Trophoblast cell (in vitro differentiated cells and primary cell): ENCODE measurements around the gene SMIM22.
"Not testable (repeated sequence)": the region's sequence is repeated elsewhere in the genome, so short reads cannot be mapped to it uniquely, and the experiment has no call there.

Source experiments
- DNase-seq, 2 donors: peaks; one replicate each; pipeline ENCODE4 v3.0.0-alpha.2; 2016
- H2AFZ ChIP-seq: 2 replicates; pipeline ENCODE4 v1.6.1; 2013; ENCODE audit warnings: low read length, moderate library complexity, mild to moderate bottlenecking; ENCODE audit not compliant: insufficient read depth, poor library complexity
- H2AK5ac ChIP-seq: 2 replicates; pipeline ENCODE4 v1.6.1; 2013; ENCODE audit warnings: mild to moderate bottlenecking, low read length
- H2BK120ac ChIP-seq: 2 replicates; pipeline ENCODE4 v1.6.1; 2013; ENCODE audit warnings: low read length, mild to moderate bottlenecking, moderate library complexity; ENCODE audit not compliant: insufficient read depth, poor library complexity
- H2BK12ac ChIP-seq: 2 replicates; pipeline ENCODE4 v1.6.1; 2013; ENCODE audit warnings: mild to moderate bottlenecking, low read length, moderate library complexity
- H2BK5ac ChIP-seq: 2 replicates; pipeline ENCODE4 v1.6.1; 2013; ENCODE audit warnings: low read length, low read depth, moderate library complexity, mild to moderate bottlenecking; ENCODE audit not compliant: poor library complexity
- H3K14ac ChIP-seq: 2 replicates; pipeline ENCODE4 v1.6.1; 2013; ENCODE audit warnings: mild to moderate bottlenecking, low read length
- H3K18ac ChIP-seq: 2 replicates; pipeline ENCODE4 v1.6.1; 2013; ENCODE audit warnings: mild to moderate bottlenecking, low read length
- H3K23ac ChIP-seq: 2 replicates; pipeline ENCODE4 v1.6.1; 2013; ENCODE audit warnings: low read length
- H3K27ac ChIP-seq: 2 replicates; pipeline ENCODE4 v1.5.1; 2013; ENCODE audit warnings: low read depth, mild to moderate bottlenecking, inconsistent platforms, low read length, moderate library complexity
- H3K27me3 ChIP-seq: 2 replicates; pipeline ENCODE4 v1.6.1; 2013; ENCODE audit warnings: inconsistent platforms, mild to moderate bottlenecking, low read length, moderate library complexity; ENCODE audit not compliant: insufficient read depth
- H3K36me3 ChIP-seq, 2 experiments: 1 replicate in 1 of 2; 2 replicates in 1 of 2; pipeline ENCODE4 v1.6.1; 2013; ENCODE audit warnings: low read length in 2 of 2, mild to moderate bottlenecking in 2 of 2, moderate library complexity in 1 of 2; ENCODE audit not compliant: insufficient read depth in 2 of 2, control insufficient read depth in 1 of 2
- H3K4ac ChIP-seq: 2 replicates; pipeline ENCODE4 v1.6.1; 2013; ENCODE audit warnings: low read depth, mild to moderate bottlenecking, low read length, moderate library complexity
- H3K4me1 ChIP-seq, 2 experiments: 1 replicate in 1 of 2; 2 replicates in 1 of 2; pipeline ENCODE4 v1.6.1; 2013; ENCODE audit warnings: low read length in 2 of 2, mild to moderate bottlenecking in 2 of 2, moderate library complexity in 1 of 2; ENCODE audit not compliant: insufficient read depth in 2 of 2, control insufficient read depth in 1 of 2
- H3K4me2 ChIP-seq: 2 replicates; pipeline ENCODE4 v1.6.1; 2013; ENCODE audit warnings: inconsistent platforms, mild to moderate bottlenecking, low read length, moderate library complexity
- H3K4me3 ChIP-seq: 2 replicates; pipeline ENCODE4 v1.5.1; 2013; ENCODE audit warnings: mild to moderate bottlenecking, low read depth, low read length, inconsistent platforms
- H3K79me1 ChIP-seq: one replicate; pipeline ENCODE4 v1.6.1; 2013; ENCODE audit warnings: low read length
- H3K79me2 ChIP-seq: 2 replicates; pipeline ENCODE4 v1.6.1; 2013; ENCODE audit warnings: low read length, mild to moderate bottlenecking; ENCODE audit not compliant: control insufficient read depth, insufficient read depth, poor library complexity
- H3K9ac ChIP-seq: 2 replicates; pipeline ENCODE4 v1.6.1; 2013; ENCODE audit warnings: mild to moderate bottlenecking, low read length
- H3K9me3 ChIP-seq: 2 replicates; pipeline ENCODE4 v1.6.1; 2013; ENCODE audit warnings: low read depth, mild to moderate bottlenecking, control low read depth, inconsistent platforms, low read length; ENCODE audit not compliant: insufficient read depth
- H4K12ac ChIP-seq: 2 replicates; pipeline ENCODE4 v1.6.1; 2013; ENCODE audit warnings: low read depth, mild to moderate bottlenecking, low read length, moderate library complexity
- H4K8ac ChIP-seq: 2 replicates; pipeline ENCODE4 v1.6.1; 2013; ENCODE audit warnings: low read depth, mild to moderate bottlenecking, low read length, moderate library complexity
- H4K91ac ChIP-seq: one replicate; pipeline ENCODE4 v1.6.1; 2013; ENCODE audit warnings: low read depth, mild to moderate bottlenecking, low read length, moderate library complexity
- WGBS: extraction: QIAGEN DNeasy Blood & Tissue Kit; methylation state at CpG from one replicate; pipeline ENCODE4 v1.1.7; 2013; ENCODE audit warnings: missing lambda C conversion rate; ENCODE audit not compliant: insufficient read length, insufficient coverage; ENCODE audit errors: extremely low coverage; 5-methylcytosine and 5-hydroxymethylcytosine counted together

SMIM22 gene

GRCh38 chr16:4784444-4784987, 10.7 kb upstream of the SMIM22 start:
- H2AK5ac ChIP-seq, H3K4me2 ChIP-seq: not testable (repeated sequence)
- no CpG with 5 or more reads among the region's 14 CpGs for WGBS

GRCh38 chr16:4785758-4786433, 9.3 kb upstream of the SMIM22 start:
- H3K27me3 ChIP-seq = no peaks in the 10 kb centered on the region
- H4K8ac ChIP-seq = no peak overlapping the region
- DNase-seq = peak in 1 of 2 donors; percentile 40
- H3K9ac ChIP-seq = no peak overlapping the region
- WGBS = no CpG with 5 or more reads among the region's 23 CpGs
- no peaks in the 10 kb centered on the region for H3K79me1 ChIP-seq
- no peak overlapping the region for H2BK12ac ChIP-seq
- no peaks in the 10 kb centered on the region for H3K79me2 ChIP-seq
- no peak overlapping the region for H2BK5ac ChIP-seq
- no peak overlapping the region for H3K27ac ChIP-seq
- no peak overlapping the region for H3K14ac ChIP-seq
- no peak overlapping the region for H3K4me2 ChIP-seq
- H3K18ac ChIP-seq = no peak overlapping the region
- H3K36me3 ChIP-seq = no peaks in the 10 kb centered on the region
- H3K23ac ChIP-seq = no peak overlapping the region
- H2AFZ ChIP-seq = no peak overlapping the region
- no peak overlapping the region for H2BK120ac ChIP-seq
- H3K9me3 ChIP-seq = peaks cover 4% of the 10 kb centered on the region
- no peak overlapping the region for H4K91ac ChIP-seq
- H3K4me1 ChIP-seq = no peaks in the 10 kb centered on the region
- H3K4me3 ChIP-seq = no peak overlapping the region
- no peak overlapping the region for H2AK5ac ChIP-seq
- H4K12ac ChIP-seq = no peak overlapping the region
- no peak overlapping the region for H3K4ac ChIP-seq

More at GRCh38 chr16:4784444-4784987, 10.7 kb upstream of the SMIM22 start:
- not testable (repeated sequence) for H3K27ac ChIP-seq, H2BK120ac ChIP-seq, H4K12ac ChIP-seq, H3K4me3 ChIP-seq, H3K18ac ChIP-seq, H3K9me3 ChIP-seq, DNase-seq, H4K91ac ChIP-seq, H3K14ac ChIP-seq, H3K4me1 ChIP-seq, H2AFZ ChIP-seq, H3K27me3 ChIP-seq, H4K8ac ChIP-seq, H3K4ac ChIP-seq, H3K9ac ChIP-seq, H2BK12ac ChIP-seq, H3K79me2 ChIP-seq, H3K23ac ChIP-seq, H3K79me1 ChIP-seq, H2BK5ac ChIP-seq, H3K36me3 ChIP-seq

- Histone ChIP-seq H3K9me3 (peaks cover 4% of the 10 kb centered on the region), H3K4me1 (no peaks in the 10 kb centered on the region), H2AK5ac (no peak overlapping the region), H3K4me3 (no peak overlapping the region), H2BK12ac (no peak overlapping the region), H2BK5ac (no peak overlapping the region), H3K36me3 (no peaks in the 10 kb centered on the region), H3K18ac (no peak overlapping the region), H3K9ac (no peak overlapping the region), H2AFZ (no peak overlapping the region), H4K91ac (no peak overlapping the region), H3K23ac (no peak overlapping the region), H3K14ac (no peak overlapping the region), H3K79me1 (no peaks in the 10 kb centered on the region), H3K27me3 (no peaks in the 10 kb centered on the region), H2BK120ac (no peak overlapping the region), H3K27ac (no peak overlapping the region), H3K4ac (no peak overlapping the region), H4K8ac (no peak overlapping the region), H4K12ac (no peak overlapping the region), H3K4me2 (no peak overlapping the region), H3K79me2 (no peaks in the 10 kb centered on the region)
- no CpG with 5 or more reads among the region's 8 CpGs for WGBS
- peak; percentile 83 to 93 for DNase-seq
Observed at GRCh38 chr16:4787068-4787467, 8.1 kb upstream of the SMIM22 start.

GRCh38 chr16:4787627-4788482, 7.3 kb upstream of the SMIM22 start, which contains the start of gene SEPTIN12:
TSS of gene SEPTIN12 (minus strand) at chr16:4788345. CDS start at chr16:4787645, 700 bp downstream.
- Histone ChIP-seq H3K27me3 (no peaks in the 10 kb centered on the region), H3K4me1 (no peaks in the 10 kb centered on the region), H2BK120ac (no peak within 1 kb of the TSS), H2BK5ac (no peak within 1 kb of the TSS), H4K8ac (no peak within 1 kb of the TSS), H3K4me3 (no peak within 1 kb of the TSS), H3K36me3 (no peaks in the 10 kb centered on the region), H2AK5ac (no peak within 1 kb of the TSS), H3K27ac (no peak within 1 kb of the TSS), H3K9ac (no peak within 1 kb of the TSS), H3K18ac (no peak within 1 kb of the TSS), H3K4me2 (no peak within 1 kb of the TSS), H3K9me3 (peaks cover 4% of the 10 kb centered on the region), H3K79me2 (no peaks in the 10 kb centered on the region), H3K14ac (no peak within 1 kb of the TSS), H4K12ac (no peak within 1 kb of the TSS), H3K79me1 (no peaks in the 10 kb centered on the region), H3K4ac (no peak within 1 kb of the TSS), H2BK12ac (no peak within 1 kb of the TSS), H3K23ac (no peak within 1 kb of the TSS), H2AFZ (no peak within 1 kb of the TSS), H4K91ac (no peak within 1 kb of the TSS)
- WGBS = no CpG with 5 or more reads among the region's 14 CpGs
- DNase-seq = no peak
